Neural progenitor cell (in vitro differentiated cells): ENCODE results near the gene PMM1.

Experiments
- CTCF ChIP-seq: fragments of 200-600 bp; sonication (generic); IDR thresholded peaks from 2 replicates; pipeline ENCODE4 v1.5.1; 2017; ENCODE audit warnings: antibody characterized with exemption, mild to moderate bottlenecking
- EZH2 ChIP-seq: fragments of 200-600 bp; sonication (generic); IDR thresholded peaks from 2 replicates; pipeline ENCODE4 v1.6.1; 2017; ENCODE audit warnings: antibody characterized with exemption, mild to moderate bottlenecking, moderate library complexity
- EZH2phosphoT487 ChIP-seq: fragments of 200-600 bp; sonication (generic); IDR thresholded peaks from 2 replicates; pipeline ENCODE4 v1.6.1; 2017; ENCODE audit warnings: antibody characterized with exemption

GRCh38 chr22:41638124-41638523 is 48.5 kb upstream of the PMM1 start:
- no peak for TF ChIP-seq CTCF
- no peak for TF ChIP-seq EZH2
- TF ChIP-seq EZH2phosphoT487 = no peak
